HepG2 (cell line): ENCODE data around the gene MCM3. TPM values are rescaled to one million over a fixed set of nuclear protein-coding genes. Genes with fewer than 3 reads are reported as not detected.

Experiments
- ATAC-seq: fragments of 200-7000 bp; cut with Tn5 transposase; 3 replicates; pipeline ENCODE4 v1.9.1; 2020; ENCODE audit warnings: mild to moderate bottlenecking, moderate library complexity
- BruUV-seq: library from RNA; stranded (reverse); fragments of 400-500 nt; replicated peaks from 2 replicates; lab custom pipeline; 2021; lab: Mats Ljungman, UMichigan
- CTCF ChIA-PET: fragments of 300-600 bp; formaldehyde crosslinking; extraction: SDS; loops from one replicate; lab custom pipeline; 2021; ENCODE audit warnings: low total read pairs, inconsistent platforms, low intra/inter-chr PET ratio; lab: Yijun Ruan, JAX
- POLR2A ChIA-PET: fragments of 350-600 bp; sonication (Branson Sonifier 250); formaldehyde crosslinking; loops from one replicate; lab custom pipeline; 2020; ENCODE audit warnings: antibody characterized with exemption, inconsistent platforms; lab: Yijun Ruan, JAX
- DNase-seq: peaks from one replicate; pipeline ENCODE4 v3.0.0-alpha.2; 2015; ENCODE audit warnings: low spot score
- FAIRE-seq: peaks from 3 replicates; lab custom pipeline; 2011; peaks lifted over from hg19 to GRCh38; lab: Jason Lieb, UNC
- H2AFZ ChIP-seq: one replicate; pipeline ENCODE4 v1.6.1; 2011; ENCODE audit warnings: low read length, inconsistent platforms
- H3K27ac ChIP-seq: fragments of 300-600 bp; 3 replicates; pipeline ENCODE4 v1.8.0; 2011; ENCODE audit warnings: mixed run types, mild to moderate bottlenecking, mixed read lengths, low read length, inconsistent platforms; ENCODE audit not compliant: insufficient read depth; ENCODE audit errors: extremely low read length
- H3K27me3 ChIP-seq, 2 experiments: fragments of 200-600 bp in 1 of 2; 2 replicates in 1 of 2; 3 replicates in 1 of 2; pipeline versions ENCODE4 v1.6.0 to v1.8.0; 2011; ENCODE audit warnings: low read length in 2 of 2, mild to moderate bottlenecking in 2 of 2, moderate library complexity in 2 of 2, inconsistent platforms in 1 of 2; ENCODE audit not compliant: insufficient read depth in 2 of 2, control insufficient read depth in 1 of 2
- H3K36me3 ChIP-seq, 2 experiments: fragments of 200-600 bp in 1 of 2; replicated peaks in 1 of 2; 2 replicates in 1 of 2; 3 replicates in 1 of 2; pipeline versions ENCODE4 v1.5.1 to v1.8.0; 2011; ENCODE audit warnings: low read length in 2 of 2, inconsistent platforms in 1 of 2; ENCODE audit not compliant: insufficient read depth in 2 of 2, control insufficient read depth in 1 of 2
- H3K4me1 ChIP-seq: 2 replicates; pipeline ENCODE4 v1.5.1; 2012; ENCODE audit warnings: low read length, inconsistent platforms; ENCODE audit not compliant: insufficient read depth
- H3K4me2 ChIP-seq: 2 replicates; pipeline ENCODE4 v1.6.0; 2011; ENCODE audit warnings: low read depth, low read length, inconsistent platforms
- H3K4me3 ChIP-seq, 3 experiments: fragments of 200-600 bp in 1 of 3; sonication (generic), shearing (Covaris generic) in 1 of 3; replicated peaks in 1 of 3; 2 replicates each; pipeline ENCODE4 v1.5.1; 2011 to 2016; ENCODE audit warnings: low read length in 3 of 3, inconsistent platforms in 2 of 3, low read depth in 2 of 3, mild to moderate bottlenecking in 2 of 3, control low read depth in 1 of 3, mixed read lengths in 1 of 3; ENCODE audit not compliant: insufficient read depth in 1 of 3
- H3K79me2 ChIP-seq: one replicate; pipeline ENCODE4 v1.6.1; 2011; ENCODE audit warnings: low read length, inconsistent platforms; ENCODE audit not compliant: insufficient read depth
- H3K9ac ChIP-seq: 2 replicates; pipeline ENCODE4 v1.6.0; 2011; ENCODE audit warnings: mild to moderate bottlenecking, low read depth, low read length, inconsistent platforms; ENCODE audit not compliant: insufficient read depth
- H3K9me3 ChIP-seq: 2 replicates; pipeline ENCODE4 v1.5.1; 2012; ENCODE audit warnings: mild to moderate bottlenecking, low read length
- H4K20me1 ChIP-seq: 2 replicates; pipeline ENCODE4 v1.6.0; 2011; ENCODE audit warnings: inconsistent platforms, mild to moderate bottlenecking, low read length, moderate library complexity; ENCODE audit not compliant: insufficient read depth
- CEBPZ ChIP-seq: IDR thresholded peaks from 2 replicates; pipeline ENCODE4 v1.6.1; 2012; ENCODE audit warnings: low read length, improper control_type of control experiment
- DNMT1 ChIP-seq: sonication (generic); formaldehyde crosslinking; IDR thresholded peaks from 2 replicates; pipeline ENCODE4 v1.5.1; 2020; ENCODE audit warnings: mild to moderate bottlenecking, missing genetic modification reagents
- HHEX ChIP-seq: IDR thresholded peaks from 2 replicates; pipeline ENCODE4 v1.6.1; 2016; ENCODE audit warnings: control low read depth
- NFKBIZ ChIP-seq: IDR thresholded peaks from 2 replicates; pipeline ENCODE4 v1.6.1; 2018; ENCODE audit warnings: missing genetic modification reagents, missing compliant biosample characterization
- NONO ChIP-seq, 2 experiments: fragments of 450-650 bp in 1 of 2; sonication (generic) in 1 of 2; formaldehyde crosslinking in 1 of 2; IDR thresholded peaks in 1 of 2; conservative IDR thresholded peaks in 1 of 2; 2 replicates each; pipeline versions ENCODE4 v1.6.1 to v1.8.0; 2017 to 2022; ENCODE audit warnings: mild to moderate bottlenecking in 1 of 2, missing genetic modification reagents in 1 of 2, moderate library complexity in 1 of 2
- RAD21 ChIP-seq: fragments of 450-650 bp; formaldehyde crosslinking; IDR thresholded peaks from 2 replicates; pipeline ENCODE4 v1.5.0; 2020; ENCODE audit warnings: mild to moderate bottlenecking
- STAT5B ChIP-seq: sonication (generic); formaldehyde crosslinking; IDR thresholded peaks from 2 replicates; pipeline ENCODE4 v1.4.0; 2020; ENCODE audit warnings: missing genetic modification reagents
- ZNF460 ChIP-seq: sonication (generic); formaldehyde crosslinking; IDR thresholded peaks from 2 replicates; pipeline ENCODE4 v1.5.1; 2020; ENCODE audit warnings: missing genetic modification reagents, mild to moderate bottlenecking, borderline replicate concordance
- WGBS: methylation state at CpG from one replicate; pipeline ENCODE4 v1.1.6; 2017; ENCODE audit warnings: low lambda C conversion rate; 5-methylcytosine and 5-hydroxymethylcytosine counted together
- in situ Hi-C: cut with HindIII; loops from 2 replicates; pipeline ENCODE4 v1.10.0; 2017; ENCODE audit warnings: low pct_unique_long_range_greater_than_20kb; ENCODE audit not compliant: extremely low pct_ligation_motif_present
- intact Hi-C: fragments of 100-400 bp; cut with micrococcal nuclease; formaldehyde crosslinking; loops from one replicate; pipeline ENCODE4 v1.10.0; 2022; ENCODE audit not compliant: unreplicated experiment
- polyA plus RNA-seq, 8 experiments: library from polyadenylated mRNA; depleted of rRNA in 3 of 8; stranded (reverse) in 7 of 8; unstranded in 1 of 8; fragments of >200 nt; fragmentation: Illumina TruSeq in 4 of 8; extraction: Trizol in 4 of 8; gene quantifications; 2 replicates each; pipeline versions ENCODE4 v1.2.1 to v1.2.3, GENCODE V29; 2011 to 2016; ENCODE audit warnings: low read depth in 4 of 8, missing spikeins in 1 of 8, mixed read lengths in 1 of 8; ENCODE audit not compliant: insufficient read depth in 1 of 8
- total RNA-seq, 5 experiments: library from RNA; depleted of rRNA; stranded (reverse); fragments of >200 nt; fragmentation: Illumina TruSeq; extraction: Trizol; gene quantifications; 2 replicates each; pipeline ENCODE4 v1.2.3, GENCODE V29; 2016; ENCODE audit warnings: low read depth in 1 of 5
- TF ChIP-seq, protein P1 (sequence below): IDR thresholded peaks from 2 replicates; pipeline ENCODE4 v1.6.1; 2016; ENCODE audit warnings: missing compliant biosample characterization, missing genetic modification reagents, borderline replicate concordance

MCM3 gene
- total and polyA plus RNA-seq, 2 of the 13 experiments (the other 11 are each of a cell fraction or from before 2014, with no cell fraction given), result 164 to 288 TPM

DNA sequence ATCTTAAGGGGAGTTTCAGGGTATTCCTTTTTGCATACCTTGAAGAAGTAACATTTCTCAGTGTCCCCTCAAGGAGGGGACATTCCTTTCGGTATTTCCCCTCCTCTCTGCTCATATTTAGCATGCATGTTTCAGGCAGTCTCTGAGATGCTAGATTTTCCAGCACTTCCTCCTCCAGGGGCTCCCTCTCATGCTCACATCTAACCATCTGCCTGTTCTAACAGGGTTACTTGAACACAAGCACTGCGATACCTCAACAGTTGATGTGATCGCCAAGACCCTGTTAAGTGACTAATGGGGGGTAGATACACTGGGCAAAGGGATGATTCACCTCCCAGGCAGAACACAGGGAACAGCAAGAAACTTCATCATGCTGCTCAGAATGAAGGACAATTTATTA lies 12.9 kb upstream of the MCM3 start:
- in situ Hi-C loops (no loop called here), intact Hi-C loops (no loop called here)
- no peak for FAIRE-seq
- peaks cover 19% of the 10 kb centered on the region for H3K9me3 ChIP-seq
- H4K20me1 ChIP-seq, result no peaks in the 10 kb centered on the region
- ChIA-PET POLR2A (no interaction called here), CTCF (no interaction called here)
- peaks cover 34% of the 10 kb centered on the region for H3K4me1 ChIP-seq
- WGBS, result 95% methylated on average over 3 of the region's 3 CpGs
- no peak overlapping the region for H2AFZ ChIP-seq
- H3K4me2 ChIP-seq, result no peak overlapping the region
- no peaks in the 10 kb centered on the region for H3K36me3 ChIP-seq
- DNase-seq, result no peak
- TF ChIP-seq STAT5B (CRISPR knock-in tag) (no peak), HHEX (CRISPR knock-in tag) (no peak), NFKBIZ (CRISPR knock-in tag) (no peak), NONO (IDR thresholded peaks at IDR 0.05) (no peak), NONO (CRISPR knock-in tag; conservative IDR thresholded peaks at IDR 0.05) (no peak), RAD21 (CRISPR knock-in tag) (no peak), CEBPZ (no peak), DNMT1 (CRISPR knock-in tag) (no peak), ZNF460 (CRISPR knock-in tag) (no peak)
- TF ChIP-seq, protein P1, sequence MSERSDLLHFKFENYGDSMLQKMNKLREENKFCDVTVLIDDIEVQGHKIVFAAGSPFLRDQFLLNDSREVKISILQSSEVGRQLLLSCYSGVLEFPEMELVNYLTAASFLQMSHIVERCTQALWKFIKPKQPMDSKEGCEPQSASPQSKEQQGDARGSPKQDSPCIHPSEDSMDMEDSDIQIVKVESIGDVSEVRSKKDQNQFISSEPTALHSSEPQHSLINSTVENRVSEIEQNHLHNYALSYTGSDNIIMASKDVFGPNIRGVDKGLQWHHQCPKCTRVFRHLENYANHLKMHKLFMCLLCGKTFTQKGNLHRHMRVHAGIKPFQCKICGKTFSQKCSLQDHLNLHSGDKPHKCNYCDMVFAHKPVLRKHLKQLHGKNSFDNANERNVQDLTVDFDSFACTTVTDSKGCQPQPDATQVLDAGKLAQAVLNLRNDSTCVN (CRISPR knock-in tag), result no peak
- ATAC-seq, result no peak
- no peak overlapping the region for H3K9ac ChIP-seq
- H3K79me2 ChIP-seq, result no peaks in the 10 kb centered on the region
- no TSS peak for BruUV-seq
- H3K27me3 ChIP-seq, result no peaks in the 10 kb centered on the region
- H3K27ac ChIP-seq, result no peak overlapping the region
- H3K4me3 ChIP-seq, result no peak overlapping the region
